B cell (primary cell): ENCODE data around the gene TIGD2. TPM values are rescaled to one million over a fixed set of nuclear protein-coding genes. Genes with fewer than 3 reads are reported as not detected.

Experiments
- ATAC-seq: fragments of 200-7000 bp; cut with Tn5 transposase; one replicate; pipeline ENCODE4 v1.10.0; 2021; ENCODE audit warnings: low read depth, mild to moderate bottlenecking, moderate number of reproducible peaks, moderate library complexity
- CTCF ChIA-PET: fragments of 350-600 bp; sonication (Branson Sonifier 250); formaldehyde crosslinking; loops from one replicate; lab custom pipeline; 2021; ENCODE audit warnings: antibody characterized with exemption, inconsistent platforms; lab: Charles Lee
- POLR2A ChIA-PET: fragments of 350-600 bp; sonication (Branson Sonifier 250); formaldehyde crosslinking; loops from one replicate; lab custom pipeline; 2021; ENCODE audit warnings: antibody characterized with exemption; lab: Charles Lee
- DNase-seq: peaks from one replicate; pipeline ENCODE4 v3.0.0; 2013
- H2AFZ ChIP-seq: 2 replicates; pipeline ENCODE4 v1.6.1; 2012; ENCODE audit warnings: mild to moderate bottlenecking, low read depth, low read length; ENCODE audit not compliant: insufficient read depth, poor library complexity, severe bottlenecking
- H3K27ac ChIP-seq, 2 donors: 1 replicate in 1 of 2; 2 replicates in 1 of 2; pipeline ENCODE4 v1.5.1; 2012 to 2013; ENCODE audit warnings: low read length in 2 of 2, mild to moderate bottlenecking in 2 of 2, moderate library complexity in 1 of 2
- H3K27me3 ChIP-seq, 4 experiments: fragments of 200-600 bp in 1 of 4; sonication (generic) in 1 of 4; replicated peaks in 1 of 4; 1 replicate in 2 of 4; 2 replicates in 2 of 4; pipeline versions ENCODE4 v1.6.1 to v1.7.0; 2013 to 2016; ENCODE audit warnings: low read length in 3 of 4, mild to moderate bottlenecking in 2 of 4, mixed read lengths in 1 of 4, moderate library complexity in 1 of 4; ENCODE audit not compliant: insufficient read depth in 4 of 4, control insufficient read depth in 3 of 4; ENCODE audit errors: control extremely low read depth in 1 of 4
- H3K36me3 ChIP-seq, 2 experiments: replicated peaks in 1 of 2; 1 replicate in 1 of 2; 2 replicates in 1 of 2; pipeline versions ENCODE4 v1.6.1 to v1.7.1; 2013; ENCODE audit warnings: low read length in 1 of 2; ENCODE audit not compliant: insufficient read depth in 2 of 2, control insufficient read depth in 1 of 2; ENCODE audit errors: control extremely low read depth in 1 of 2, extremely low read depth in 1 of 2
- H3K4me1 ChIP-seq, 2 donors: fragments of 200-600 bp in 1 of 2; sonication (generic) in 1 of 2; 1 replicate in 1 of 2; 2 replicates in 1 of 2; pipeline versions ENCODE4 v1.5.1 to v1.6.1; 2013 to 2017; ENCODE audit warnings: low read length in 2 of 2; ENCODE audit not compliant: control insufficient read depth in 2 of 2, insufficient read depth in 2 of 2
- H3K4me2 ChIP-seq: replicated peaks from 2 replicates; pipeline ENCODE3; 2012; ENCODE audit warnings: mild to moderate bottlenecking, low read depth, low read length; ENCODE audit not compliant: poor library complexity, severe bottlenecking
- H3K4me3 ChIP-seq, 5 experiments: fragments of 200-600 bp in 1 of 5; sonication (generic) in 1 of 5; 1 replicate in 3 of 5; 2 replicates in 2 of 5; pipeline versions ENCODE4 v1.5.1 to v1.7.0; 2011 to 2016; ENCODE audit warnings: low read length in 4 of 5, mild to moderate bottlenecking in 4 of 5, low read depth in 2 of 5, control low read depth in 1 of 5, moderate library complexity in 1 of 5; ENCODE audit not compliant: insufficient read depth in 1 of 5; ENCODE audit errors: control extremely low read depth in 1 of 5, extremely low read depth in 1 of 5
- H3K79me2 ChIP-seq: fragments of 200-600 bp; sonication (generic); one replicate; pipeline ENCODE4 v1.6.0; 2016; ENCODE audit warnings: low read length; ENCODE audit not compliant: control insufficient read depth, insufficient read depth
- H3K9ac ChIP-seq: fragments of 200-600 bp; sonication (generic); 2 replicates; pipeline ENCODE4 v1.6.1; 2017; ENCODE audit warnings: mild to moderate bottlenecking, low read length, moderate library complexity
- H3K9me3 ChIP-seq, 3 donors: one replicate each; pipeline versions ENCODE4 v1.6.1 to v1.7.1; 2013; ENCODE audit warnings: low read length in 2 of 3; ENCODE audit not compliant: control insufficient read depth in 2 of 3, insufficient read depth in 1 of 3; ENCODE audit errors: control extremely low read depth in 1 of 3
- H4K20me1 ChIP-seq: 2 replicates; pipeline ENCODE4 v1.6.0; 2012; ENCODE audit warnings: mild to moderate bottlenecking, low read length; ENCODE audit not compliant: insufficient read depth, control insufficient read depth, poor library complexity, severe bottlenecking
- H3K27ac Mint-ChIP-seq: one replicate; pipeline ENCODE4 v1.8.0; 2021; ENCODE audit warnings: mixed read lengths
- H3K27me3 Mint-ChIP-seq: one replicate; pipeline ENCODE4 v1.8.0; 2021; ENCODE audit warnings: mixed read lengths
- H3K4me1 Mint-ChIP-seq: one replicate; pipeline ENCODE4 v1.8.0; 2021; ENCODE audit warnings: mixed read lengths
- H3K4me3 Mint-ChIP-seq: one replicate; pipeline ENCODE4 v1.8.0; 2021; ENCODE audit warnings: mixed read lengths
- H3K9me3 Mint-ChIP-seq: one replicate; pipeline ENCODE4 v1.8.0; 2022; ENCODE audit warnings: mixed read lengths; ENCODE audit not compliant: insufficient read depth
- CTCF ChIP-seq: fragments of 200-600 bp; IDR thresholded peaks from one replicate; pipeline ENCODE4 v1.8.0; 2022; ENCODE audit warnings: antibody characterized with exemption, mild to moderate bottlenecking
- EZH2 ChIP-seq: IDR thresholded peaks from 2 replicates; pipeline ENCODE4 v1.6.1; 2012; ENCODE audit warnings: borderline replicate concordance, low read depth, mild to moderate bottlenecking, moderate library complexity, low read length; ENCODE audit not compliant: insufficient read depth, poor library complexity, severe bottlenecking
- WGBS: methylation state at CpG from one replicate; pipeline ENCODE4 v1.1.5; 2013; ENCODE audit warnings: missing lambda C conversion rate; ENCODE audit not compliant: insufficient coverage; 5-methylcytosine and 5-hydroxymethylcytosine counted together
- intact Hi-C: fragments of 100-400 bp; cut with micrococcal nuclease; formaldehyde crosslinking; loops from one replicate; pipeline ENCODE4 v1.10.0; 2022
- polyA plus RNA-seq: library from polyadenylated mRNA; depleted of rRNA; stranded (reverse); fragments of >200 nt; gene quantifications from 2 replicates; pipeline ENCODE4 v1.2.3, GENCODE V29; 2012
- total RNA-seq, 2 donors: library from RNA; stranded (reverse); fragments of 120-200 nt in 1 of 2; gene quantifications; 1 replicate in 1 of 2; 2 replicates in 1 of 2; pipeline versions ENCODE4 v1.2.3 to v1.2.4, GENCODE V29; 2013 to 2022

TIGD2 gene
- total and polyA plus RNA-seq, 2 donors (not counting 1 experiment from before 2014, with no cell fraction given), result 2.1 to 8.6 TPM

GRCh38 chr4:89129080-89129640, 17.8 kb downstream of the TIGD2 start:
- H3K27me3 Mint-ChIP-seq, result peaks cover 4% of the 10 kb centered on the region
- TF ChIP-seq CTCF (no peak), EZH2 (no peak)
- no peaks in the 10 kb centered on the region for H3K4me1 Mint-ChIP-seq
- Histone ChIP-seq H3K9ac (no peak overlapping the region), H3K27me3 (no peaks in the 10 kb centered on the region), H3K36me3 (no peaks in the 10 kb centered on the region), H4K20me1 (no peaks in the 10 kb centered on the region), H2AFZ (no peak overlapping the region), H3K4me2 (no peak overlapping the region), H3K4me1 (no peaks in the 10 kb centered on the region), H3K4me3 (no peak overlapping the region), H3K79me2 (no peaks in the 10 kb centered on the region), H3K27ac (no peak overlapping the region), H3K9me3 (no peaks in the 10 kb centered on the region)
- ATAC-seq (no peak), DNase-seq (no peak)
- H3K27ac Mint-ChIP-seq, result no peak overlapping the region
- no peak overlapping the region for H3K4me3 Mint-ChIP-seq
- no CpG with 5 or more reads among the region's 1 CpG for WGBS
- H3K9me3 Mint-ChIP-seq, result no peaks in the 10 kb centered on the region
- POLR2A ChIA-PET, result no interaction called here
- CTCF ChIA-PET, result no interaction called here
- intact Hi-C loops, result no loop called here

- CTCF ChIA-PET, result no interaction called here
- Histone ChIP-seq H2AFZ (no peak overlapping the region), H3K4me3 (no peak overlapping the region), H4K20me1 (no peaks in the 10 kb centered on the region), H3K4me2 (no peak overlapping the region), H3K4me1 (no peaks in the 10 kb centered on the region), H3K79me2 (no peaks in the 10 kb centered on the region), H3K27me3 (no peaks in the 10 kb centered on the region), H3K9me3 (no peaks in the 10 kb centered on the region), H3K9ac (no peak overlapping the region), H3K27ac (no peak overlapping the region), H3K36me3 (no peaks in the 10 kb centered on the region)
- intact Hi-C loops, result no loop called here
- no peak for ATAC-seq
- Mint-ChIP-seq H3K9me3 (no peaks in the 10 kb centered on the region), H3K27ac (no peak overlapping the region), H3K27me3 (peaks cover 4% of the 10 kb centered on the region), H3K4me1 (no peaks in the 10 kb centered on the region), H3K4me3 (no peak overlapping the region)
- POLR2A ChIA-PET, result no interaction called here
- DNase-seq, result no peak
- TF ChIP-seq EZH2 (no peak), CTCF (no peak)
- WGBS, result 40% methylated on average over 1 of the region's 4 CpGs
Measured at GRCh38 chr4:89134775-89135319, 23.5 kb downstream of the TIGD2 start.
